IMR-90 (cell line): Measurements from ENCODE around the gene FDXR. TPM values are rescaled to one million over a fixed set of nuclear protein-coding genes. Genes with fewer than 3 reads are reported as not detected.

Experiments
- ATAC-seq: fragments of 200-7000 bp; cut with Tn5 transposase; 2 replicates; pipeline ENCODE4 v1.9.1; 2020; ENCODE audit warnings: low read depth, mild to moderate bottlenecking, moderate library complexity
- BruUV-seq: library from RNA; stranded (reverse); fragments of 400-500 nt; replicated peaks from 2 replicates; lab custom pipeline; 2021; lab: Mats Ljungman, UMichigan
- CTCF ChIA-PET: fragments of 300-600 bp; formaldehyde crosslinking; extraction: SDS; loops from one replicate; lab custom pipeline; 2021; ENCODE audit warnings: antibody characterized with exemption; lab: Yijun Ruan, JAX
- POLR2A ChIA-PET: fragments of 300-600 bp; sonication (Branson Sonifier 250); formaldehyde crosslinking; loops from one replicate; lab custom pipeline; 2022; ENCODE audit warnings: antibody characterized with exemption; ENCODE audit not compliant: unreplicated experiment; lab: Charles Lee
- DNase-seq: peaks from one replicate; pipeline ENCODE4 v3.0.0; 2013
- H2AFZ ChIP-seq: replicated peaks from 2 replicates; pipeline ENCODE3; 2013; ENCODE audit warnings: low read length, mild to moderate bottlenecking; ENCODE audit not compliant: poor library complexity
- H2AK5ac ChIP-seq: 2 replicates; pipeline ENCODE4 v1.6.1; 2013; ENCODE audit warnings: low read depth, low read length, inconsistent platforms
- H2AK9ac ChIP-seq: replicated peaks from 2 replicates; pipeline ENCODE3; 2013; ENCODE audit warnings: mild to moderate bottlenecking, low read depth, low read length, moderate library complexity; ENCODE audit not compliant: poor library complexity
- H2BK120ac ChIP-seq: 2 replicates; pipeline ENCODE4 v1.6.1; 2013; ENCODE audit warnings: low read depth, low read length, inconsistent platforms
- H2BK15ac ChIP-seq: 3 replicates; pipeline ENCODE4 v1.6.1; 2013; ENCODE audit warnings: low read depth, low read length, inconsistent platforms
- H2BK20ac ChIP-seq: 2 replicates; pipeline ENCODE4 v1.6.1; 2013; ENCODE audit warnings: low read depth, mild to moderate bottlenecking, inconsistent platforms, low read length, moderate library complexity
- H2BK5ac ChIP-seq: 2 replicates; pipeline ENCODE4 v1.6.1; 2013; ENCODE audit warnings: mild to moderate bottlenecking, low read depth, low read length, inconsistent platforms; ENCODE audit not compliant: poor library complexity, severe bottlenecking
- H3K14ac ChIP-seq: replicated peaks from 2 replicates; pipeline ENCODE4 v1.6.1; 2013; ENCODE audit warnings: low read depth, low read length, inconsistent platforms
- H3K18ac ChIP-seq: 2 replicates; pipeline ENCODE4 v1.6.1; 2013; ENCODE audit warnings: low read depth, low read length, control low read depth
- H3K23ac ChIP-seq: 2 replicates; pipeline ENCODE4 v1.6.1; 2013; ENCODE audit warnings: low read depth, low read length, inconsistent platforms
- H3K27ac ChIP-seq: 2 replicates; pipeline ENCODE4 v1.5.1; 2013; ENCODE audit warnings: mild to moderate bottlenecking, control low read depth, low read length; ENCODE audit not compliant: insufficient read depth
- H3K27me3 ChIP-seq: 2 replicates; pipeline ENCODE4 v1.6.1; 2013; ENCODE audit warnings: low read length; ENCODE audit not compliant: control insufficient read depth, insufficient read depth
- H3K36me3 ChIP-seq: 2 replicates; pipeline ENCODE4 v1.6.1; 2013; ENCODE audit warnings: low read length, mixed read lengths; ENCODE audit not compliant: control insufficient read depth, insufficient read depth
- H3K4ac ChIP-seq: 2 replicates; pipeline ENCODE4 v1.6.1; 2013; ENCODE audit warnings: low read depth, low read length, inconsistent platforms
- H3K4me1 ChIP-seq: 2 replicates; pipeline ENCODE4 v1.6.1; 2013; ENCODE audit warnings: low read length, mixed read lengths; ENCODE audit not compliant: control insufficient read depth, insufficient read depth
- H3K4me2 ChIP-seq: 2 replicates; pipeline ENCODE4 v1.6.1; 2013; ENCODE audit warnings: low read depth, mild to moderate bottlenecking, control low read depth, low read length, moderate library complexity
- H3K4me3 ChIP-seq: 2 replicates; pipeline ENCODE4 v1.5.1; 2013; ENCODE audit warnings: low read depth, mild to moderate bottlenecking, control low read depth, low read length, moderate library complexity; ENCODE audit not compliant: insufficient read depth
- H3K56ac ChIP-seq: 2 replicates; pipeline ENCODE4 v1.6.1; 2013; ENCODE audit warnings: low read length, inconsistent platforms; ENCODE audit not compliant: insufficient read depth; ENCODE audit errors: extremely low read depth
- H3K79me1 ChIP-seq, 2 experiments: 2 replicates each; pipeline ENCODE4 v1.6.1; 2013; ENCODE audit warnings: low read length in 2 of 2, inconsistent platforms in 1 of 2, low read depth in 1 of 2
- H3K9ac ChIP-seq: 2 replicates; pipeline ENCODE4 v1.6.1; 2013; ENCODE audit warnings: low read depth, low read length, control low read depth
- H3K9me1 ChIP-seq: 2 replicates; pipeline ENCODE4 v1.6.1; 2013; ENCODE audit warnings: low read length, inconsistent platforms; ENCODE audit not compliant: insufficient read depth
- H3K9me3 ChIP-seq: 2 replicates; pipeline ENCODE4 v1.6.1; 2013; ENCODE audit warnings: low read length; ENCODE audit not compliant: control insufficient read depth, insufficient read depth
- H4K20me1 ChIP-seq: 2 replicates; pipeline ENCODE4 v1.6.1; 2013; ENCODE audit warnings: low read length, inconsistent platforms; ENCODE audit not compliant: insufficient read depth
- H4K5ac ChIP-seq: 2 replicates; pipeline ENCODE4 v1.6.1; 2013; ENCODE audit warnings: mild to moderate bottlenecking, low read depth, low read length, control low read depth
- H4K8ac ChIP-seq, 2 experiments: 2 replicates each; pipeline ENCODE4 v1.6.1; 2013; ENCODE audit warnings: low read depth in 2 of 2, low read length in 2 of 2, control low read depth in 1 of 2, inconsistent platforms in 1 of 2
- H4K91ac ChIP-seq: 2 replicates; pipeline ENCODE4 v1.6.1; 2013; ENCODE audit warnings: low read depth, low read length, inconsistent platforms; ENCODE audit not compliant: insufficient read depth
- FOS ChIP-seq: fragments of 150-350 bp; IDR thresholded peaks from 2 replicates; pipeline ENCODE4 v1.6.1; 2016; ENCODE audit warnings: low read depth, low read length
- WGBS, 2 experiments: methylation state at CpG; one replicate each; pipeline versions ENCODE4 v1.1.5 to v1.1.7; 2013; ENCODE audit warnings: missing lambda C conversion rate in 2 of 2; ENCODE audit not compliant: insufficient read length in 1 of 2; ENCODE audit errors: extremely low coverage in 2 of 2; 5-methylcytosine and 5-hydroxymethylcytosine counted together
- dilution Hi-C: fragments of 300-500 bp; cut with HindIII; formaldehyde crosslinking; loops from one replicate; pipeline ENCODE4 v1.14.3; 2018; ENCODE audit warnings: low sequenced_read_pairs; ENCODE audit not compliant: unreplicated experiment
- in situ Hi-C: fragments of 300-500 bp; cut with MboI; formaldehyde crosslinking; loops from 3 replicates; pipeline ENCODE4 v1.14.3; 2019; ENCODE audit warnings: low sequenced_read_pairs, inconsistent platforms, mixed read lengths
- intact Hi-C: fragments of 100-400 bp; cut with micrococcal nuclease; formaldehyde crosslinking; loops from 2 replicates; pipeline ENCODE4 v1.10.0; 2022
- polyA plus RNA-seq, 3 experiments: library from polyadenylated mRNA; depleted of rRNA; stranded (reverse); fragments of >200 nt; gene quantifications; 2 replicates each; pipeline ENCODE4 v1.2.3, GENCODE V29; 2012; ENCODE audit warnings: low replicate concordance in 1 of 3
- total RNA-seq: library from RNA; depleted of rRNA; stranded (reverse); fragments of >200 nt; gene quantifications from 2 replicates; pipeline ENCODE4 v1.2.3, GENCODE V29; 2012

The FDXR gene
- total and polyA plus RNA-seq, 2 of the 4 experiments (the other 2 are of a cell fraction), result 12.4 to 18.6 TPM

GRCh38 chr17:74893936-74894671, 21.3 kb upstream of the FDXR start:
- intact Hi-C loops, result no loop called here

More at GRCh38 chr17:74893936-74894671, 21.3 kb upstream of the FDXR start:
- H3K4me3 ChIP-seq, result no peak overlapping the region
- H2AFZ ChIP-seq, result no peak overlapping the region
- no peak overlapping the region for H3K4ac ChIP-seq
- no peaks in the 10 kb centered on the region for H3K79me1 ChIP-seq
- H2BK15ac ChIP-seq, result no peak overlapping the region
- no peak overlapping the region for H4K5ac ChIP-seq
- H2BK20ac ChIP-seq, result no peak overlapping the region
- H3K23ac ChIP-seq, result no peak overlapping the region
- H3K4me2 ChIP-seq, result no peak overlapping the region
- H2BK5ac ChIP-seq, result no peak overlapping the region
- DNase-seq (no peak), ATAC-seq (no peak)
- no peak overlapping the region for H3K18ac ChIP-seq
- peaks cover 74% of the 10 kb centered on the region for H3K27me3 ChIP-seq
- H2AK5ac ChIP-seq, result no peak overlapping the region
- no peak overlapping the region for H3K56ac ChIP-seq
- in situ Hi-C loops, result no loop called here
- dilution Hi-C loops, result no loop called here
- ChIA-PET POLR2A (no interaction called here), CTCF (no interaction called here)
- no peak overlapping the region for H3K9ac ChIP-seq
- no peaks in the 10 kb centered on the region for H3K9me1 ChIP-seq
- no peaks in the 10 kb centered on the region for H3K9me3 ChIP-seq
- H4K20me1 ChIP-seq, result no peaks in the 10 kb centered on the region
- no peak overlapping the region for H4K91ac ChIP-seq
- no peak overlapping the region for H3K14ac ChIP-seq
- peaks cover 2% of the 10 kb centered on the region; the same call in 1 of the 2 replicates for H3K4me1 ChIP-seq
- H2BK120ac ChIP-seq, result no peak overlapping the region
- no peak overlapping the region for H4K8ac ChIP-seq
- no peak for TF ChIP-seq FOS
- no peak overlapping the region for H2AK9ac ChIP-seq
- 8% methylated on average over 4 of the region's 22 CpGs; no CpG with 5 or more reads in 1 of the 2 experiments for WGBS, 2 experiments
- H3K36me3 ChIP-seq, result no peaks in the 10 kb centered on the region
- BruUV-seq, result no TSS peak
- no peak overlapping the region for H3K27ac ChIP-seq
